Measurements from ENCODE around the gene TSPAN4.

The TSPAN4 gene

GRCh38 chr11:898540-899190 lies 56.0 kb downstream of the TSPAN4 start:
- CTCF ChIA-PET: interaction anchor here (0.6 to 0.9 kb wide), 2 partner anchors 11 to 47 kb away, joined by 4 read pairs; no protein-coding TSS in a partner anchor
- H3K36me3 ChIP-seq (ENCODE audit: control insufficient read depth in 4 of 4, insufficient read depth in 4 of 4, low read length in 3 of 4): peaks cover 0 to 55% (median 38%) of the 10 kb centered on the region in 4 experiments
- H3K27ac ChIP-seq (ENCODE audit: insufficient read depth in 1 of 2, low read depth in 1 of 2, low read length in 2 of 2, poor library complexity in 1 of 2, severe bottlenecking in 2 of 2): no peak overlapping the region
- H3K9me3 ChIP-seq (ENCODE audit: control extremely low read depth in 1 of 5, control insufficient read depth in 4 of 5, insufficient read depth in 2 of 5, low read depth in 1 of 5, low read length in 4 of 5): no peaks in the 10 kb centered on the region
- 92% methylated on average over 19 of the region's 22 CpGs for WGBS (ENCODE audit: insufficient coverage)
- H3K4me1 ChIP-seq (ENCODE audit: control extremely low read depth in 1 of 4, control insufficient read depth in 4 of 4, insufficient read depth in 4 of 4, low read length in 3 of 4): no peaks in the 10 kb centered on the region
- no peaks in the 10 kb centered on the region for H3K27me3 ChIP-seq (replicated peaks in 2 of 5; ENCODE audit: control insufficient read depth in 4 of 5, insufficient read depth in 5 of 5, low read length in 4 of 5)
- DNase-seq: no peak
- no peak overlapping the region for H3K4me3 ChIP-seq (ENCODE audit: control insufficient read depth in 1 of 7, extremely low read depth in 1 of 7, insufficient read depth in 4 of 7, low read depth in 2 of 7, low read length in 6 of 7)
- POLR2A ChIA-PET: no interaction called here

- H3K4me3 ChIP-seq (ENCODE audit: control insufficient read depth in 1 of 7, extremely low read depth in 1 of 7, insufficient read depth in 4 of 7, low read depth in 2 of 7, low read length in 6 of 7): no peak overlapping the region
- H3K9me3 ChIP-seq (ENCODE audit: control extremely low read depth in 1 of 5, control insufficient read depth in 4 of 5, insufficient read depth in 2 of 5, low read depth in 1 of 5, low read length in 4 of 5): no peaks in the 10 kb centered on the region
- no peaks in the 10 kb centered on the region for H3K27me3 ChIP-seq (replicated peaks in 2 of 5; ENCODE audit: control insufficient read depth in 4 of 5, insufficient read depth in 5 of 5, low read length in 4 of 5)
- 97% methylated on average over 11 of the region's 11 CpGs for WGBS (ENCODE audit: insufficient coverage)
- H3K36me3 ChIP-seq (ENCODE audit: control insufficient read depth in 4 of 4, insufficient read depth in 4 of 4, low read length in 3 of 4): peaks cover 6 to 66% (median 46%) of the 10 kb centered on the region in 4 experiments
- POLR2A ChIA-PET: no interaction called here
- DNase-seq: no peak
- no peak overlapping the region for H3K27ac ChIP-seq (ENCODE audit: insufficient read depth in 1 of 2, low read depth in 1 of 2, low read length in 2 of 2, poor library complexity in 1 of 2, severe bottlenecking in 2 of 2)
- no peaks in the 10 kb centered on the region for H3K4me1 ChIP-seq (ENCODE audit: control extremely low read depth in 1 of 4, control insufficient read depth in 4 of 4, insufficient read depth in 4 of 4, low read length in 3 of 4)
- CTCF ChIA-PET: no interaction called here
These were observed 57.1 kb downstream of the TSPAN4 start for GRCh38 chr11:899724-900123.

DNA sequence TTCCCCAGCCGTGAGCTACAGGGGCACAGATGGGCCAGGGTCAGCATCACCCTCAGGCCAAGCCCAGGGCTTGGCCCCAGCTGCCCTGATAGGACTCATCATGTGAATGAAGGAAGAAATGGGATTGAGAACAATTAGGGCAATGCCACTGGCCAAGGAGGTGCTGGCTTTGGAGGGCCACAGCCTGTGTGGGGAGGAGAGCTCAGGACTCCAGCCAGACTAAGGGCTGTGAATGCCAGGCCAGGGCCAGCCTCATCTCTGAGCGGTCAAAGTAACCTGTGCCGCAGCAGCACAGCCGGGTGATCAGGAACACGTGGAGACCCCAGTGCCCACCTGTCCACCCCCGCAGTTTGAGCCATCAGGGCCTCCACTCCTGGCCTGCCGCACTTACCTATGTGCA lies 57.9 kb downstream of the TSPAN4 start:
- Histone ChIP-seq H3K36me3 (ENCODE audit: control insufficient read depth in 4 of 4, insufficient read depth in 4 of 4, low read length in 3 of 4) (peaks cover 6 to 69% (median 47%) of the 10 kb centered on the region in 4 experiments), H3K4me1 (ENCODE audit: control extremely low read depth in 1 of 4, control insufficient read depth in 4 of 4, insufficient read depth in 4 of 4, low read length in 3 of 4) (no peaks in the 10 kb centered on the region), H3K27me3 (replicated peaks in 2 of 5; ENCODE audit: control insufficient read depth in 4 of 5, insufficient read depth in 5 of 5, low read length in 4 of 5) (no peaks in the 10 kb centered on the region), H3K27ac (ENCODE audit: insufficient read depth in 1 of 2, low read depth in 1 of 2, low read length in 2 of 2, poor library complexity in 1 of 2, severe bottlenecking in 2 of 2) (no peak overlapping the region), H3K9me3 (ENCODE audit: control extremely low read depth in 1 of 5, control insufficient read depth in 4 of 5, insufficient read depth in 2 of 5, low read depth in 1 of 5, low read length in 4 of 5) (no peaks in the 10 kb centered on the region), H3K4me3 (ENCODE audit: control insufficient read depth in 1 of 7, extremely low read depth in 1 of 7, insufficient read depth in 4 of 7, low read depth in 2 of 7, low read length in 6 of 7) (no peak overlapping the region)
- DNase-seq: no peak
- ChIA-PET POLR2A (no interaction called here), CTCF (interaction anchor here (0.5 kb wide), 1 partner anchor 66 kb away, joined by 3 read pairs; no protein-coding TSS in a partner anchor)
- WGBS (ENCODE audit: insufficient coverage): 100% methylated on average over 5 of the region's 7 CpGs

DNA sequence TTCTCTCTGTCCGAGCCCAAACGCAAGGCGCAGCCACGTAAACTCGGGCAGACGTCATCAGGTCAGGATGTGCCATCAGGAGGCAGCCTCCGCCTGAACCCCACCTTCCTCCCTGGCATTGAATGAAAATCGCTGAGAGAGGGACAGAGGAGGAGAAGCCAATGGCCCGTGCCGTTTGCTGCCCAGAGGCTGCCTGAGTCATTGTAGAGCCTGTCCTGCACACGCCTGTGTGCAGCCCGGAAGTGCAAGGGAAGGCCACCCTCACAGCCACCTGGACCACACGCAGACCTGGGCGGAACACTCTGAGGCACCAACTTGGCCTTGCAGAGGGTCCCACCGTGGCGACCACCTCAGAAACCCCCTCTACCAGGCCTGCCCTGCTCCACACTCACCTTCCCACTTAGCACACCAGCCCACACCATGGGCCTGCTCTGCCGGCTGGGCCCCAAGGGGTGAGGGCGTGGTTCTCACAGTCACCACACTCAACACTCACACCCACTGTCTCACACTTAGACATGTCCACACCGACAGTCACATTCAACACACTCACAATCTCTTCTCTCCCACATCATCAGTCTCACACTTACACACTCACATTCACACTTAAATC lies 58.9 kb downstream of the TSPAN4 start:
- CTCF ChIA-PET: no interaction called here
- DNase-seq: no peak
- no peak overlapping the region for H3K4me3 ChIP-seq (ENCODE audit: control insufficient read depth in 1 of 7, extremely low read depth in 1 of 7, insufficient read depth in 4 of 7, low read depth in 2 of 7, low read length in 6 of 7)
- no peaks in the 10 kb centered on the region for H3K9me3 ChIP-seq (ENCODE audit: control extremely low read depth in 1 of 5, control insufficient read depth in 4 of 5, insufficient read depth in 2 of 5, low read depth in 1 of 5, low read length in 4 of 5)
- peaks cover 6 to 69% (median 47%) of the 10 kb centered on the region in 4 experiments for H3K36me3 ChIP-seq (ENCODE audit: control insufficient read depth in 4 of 4, insufficient read depth in 4 of 4, low read length in 3 of 4)
- POLR2A ChIA-PET: no interaction called here
- H3K4me1 ChIP-seq (ENCODE audit: control extremely low read depth in 1 of 4, control insufficient read depth in 4 of 4, insufficient read depth in 4 of 4, low read length in 3 of 4): no peaks in the 10 kb centered on the region
- no peaks in the 10 kb centered on the region for H3K27me3 ChIP-seq (replicated peaks in 2 of 5; ENCODE audit: control insufficient read depth in 4 of 5, insufficient read depth in 5 of 5, low read length in 4 of 5)
- 94% methylated on average over 12 of the region's 19 CpGs for WGBS (ENCODE audit: insufficient coverage)
- no peak overlapping the region for H3K27ac ChIP-seq (ENCODE audit: insufficient read depth in 1 of 2, low read depth in 1 of 2, low read length in 2 of 2, poor library complexity in 1 of 2, severe bottlenecking in 2 of 2)

DNA sequence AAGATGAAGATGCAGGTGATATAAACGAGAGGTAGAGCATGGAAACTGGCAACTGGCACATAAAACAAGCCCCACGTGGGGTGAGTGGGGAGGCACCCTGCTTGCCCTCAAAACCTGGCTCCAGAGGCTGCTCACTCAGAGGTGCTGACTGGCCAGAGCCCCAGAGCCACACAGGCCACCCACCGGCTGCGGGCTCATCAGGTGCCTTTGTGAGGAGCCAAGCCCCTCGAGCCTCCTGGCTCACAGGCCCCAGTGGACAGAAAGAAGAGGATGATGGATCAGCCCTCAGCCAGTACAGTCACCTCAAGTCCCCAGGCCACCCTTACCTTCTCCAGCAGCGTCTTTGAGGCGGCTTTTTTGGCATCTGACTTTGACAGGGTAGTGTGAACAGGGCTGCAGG lies 61.7 kb downstream of the TSPAN4 start:
- WGBS (ENCODE audit: insufficient coverage): 97% methylated on average over 7 of the region's 7 CpGs
- Histone ChIP-seq H3K27ac (ENCODE audit: insufficient read depth in 1 of 2, low read depth in 1 of 2, low read length in 2 of 2, poor library complexity in 1 of 2, severe bottlenecking in 2 of 2) (no peak overlapping the region), H3K27me3 (replicated peaks in 2 of 5; ENCODE audit: control insufficient read depth in 4 of 5, insufficient read depth in 5 of 5, low read length in 4 of 5) (no peaks in the 10 kb centered on the region), H3K9me3 (ENCODE audit: control extremely low read depth in 1 of 5, control insufficient read depth in 4 of 5, insufficient read depth in 2 of 5, low read depth in 1 of 5, low read length in 4 of 5) (no peaks in the 10 kb centered on the region), H3K36me3 (ENCODE audit: control insufficient read depth in 4 of 4, insufficient read depth in 4 of 4, low read length in 3 of 4) (peaks cover 8 to 69% (median 42%) of the 10 kb centered on the region in 4 experiments), H3K4me1 (ENCODE audit: control extremely low read depth in 1 of 4, control insufficient read depth in 4 of 4, insufficient read depth in 4 of 4, low read length in 3 of 4) (peaks cover 0 to 2% (median under 1%) of the 10 kb centered on the region in 4 experiments), H3K4me3 (ENCODE audit: control insufficient read depth in 1 of 7, extremely low read depth in 1 of 7, insufficient read depth in 4 of 7, low read depth in 2 of 7, low read length in 6 of 7) (no peak overlapping the region)
- no peak for DNase-seq
- CTCF ChIA-PET: interaction anchor here (0.6 kb wide), 1 partner anchor 83 kb away, joined by 3 read pairs; no protein-coding TSS in a partner anchor
- POLR2A ChIA-PET: no interaction called here

DNA sequence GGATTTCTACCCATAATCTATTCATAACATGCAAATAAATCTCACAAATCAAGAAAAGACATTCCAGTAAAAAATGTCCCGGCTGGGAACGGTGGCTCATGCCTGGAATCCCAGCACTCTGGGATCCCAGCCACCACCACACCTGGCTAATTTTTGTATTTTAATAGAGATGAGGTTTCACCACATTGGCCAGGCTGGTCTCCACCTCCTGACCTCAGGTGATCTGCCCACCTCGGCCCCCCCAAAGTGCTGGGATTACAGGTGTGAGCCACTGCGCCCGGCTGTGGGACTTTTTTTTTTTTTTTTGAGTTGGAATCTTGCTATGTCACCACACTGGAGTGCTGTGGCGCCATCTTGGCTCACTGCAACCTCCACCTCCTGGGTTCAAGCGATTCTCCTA lies 63.3 kb downstream of the TSPAN4 start:
- DNase-seq: no peak
- Histone ChIP-seq H3K27ac (ENCODE audit: insufficient read depth in 1 of 2, low read depth in 1 of 2, low read length in 2 of 2, poor library complexity in 1 of 2, severe bottlenecking in 2 of 2) (no peak overlapping the region), H3K4me1 (ENCODE audit: control extremely low read depth in 1 of 4, control insufficient read depth in 4 of 4, insufficient read depth in 4 of 4, low read length in 3 of 4) (peaks cover 0 to 11% (median 10%) of the 10 kb centered on the region in 4 experiments), H3K36me3 (ENCODE audit: control insufficient read depth in 4 of 4, insufficient read depth in 4 of 4, low read length in 3 of 4) (peaks cover 8 to 53% (median 29%) of the 10 kb centered on the region in 4 experiments), H3K9me3 (ENCODE audit: control extremely low read depth in 1 of 5, control insufficient read depth in 4 of 5, insufficient read depth in 2 of 5, low read depth in 1 of 5, low read length in 4 of 5) (no peaks in the 10 kb centered on the region), H3K27me3 (replicated peaks in 2 of 5; ENCODE audit: control insufficient read depth in 4 of 5, insufficient read depth in 5 of 5, low read length in 4 of 5) (no peaks in the 10 kb centered on the region), H3K4me3 (ENCODE audit: control insufficient read depth in 1 of 7, extremely low read depth in 1 of 7, insufficient read depth in 4 of 7, low read depth in 2 of 7, low read length in 6 of 7) (no peak overlapping the region)
- ChIA-PET CTCF (interaction anchor here (0.9 to 1.2 kb wide), 2 partner anchors 9 to 19 kb away, joined by 3 to 4 read pairs; no protein-coding TSS in a partner anchor), POLR2A (no interaction called here)
- no CpG with 5 or more reads among the region's 7 CpGs for WGBS (ENCODE audit: insufficient coverage)

DNA sequence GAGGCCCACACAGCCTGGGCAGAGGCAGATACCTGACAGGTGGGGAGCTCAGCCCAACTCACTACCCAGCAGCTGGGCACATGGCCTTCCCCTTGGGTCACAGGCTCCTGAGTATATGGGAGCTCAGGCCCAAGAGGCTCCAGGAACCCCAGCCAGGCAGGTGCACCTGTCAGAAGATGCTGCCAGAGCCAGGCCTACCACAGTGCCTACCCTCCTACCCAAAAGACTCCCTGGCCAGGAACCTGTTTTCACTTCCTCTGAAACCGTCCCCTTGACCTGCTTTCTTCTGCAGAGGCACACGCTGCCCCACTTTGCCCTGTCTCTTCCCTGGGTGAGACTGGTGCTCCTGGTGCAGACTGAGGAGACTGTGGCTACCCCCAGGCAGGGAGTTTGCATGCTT lies 65.0 kb downstream of the TSPAN4 start:
- no peak for DNase-seq
- Histone ChIP-seq H3K4me1 (ENCODE audit: control extremely low read depth in 1 of 4, control insufficient read depth in 4 of 4, insufficient read depth in 4 of 4, low read length in 3 of 4) (peaks cover 0 to 23% (median 19%) of the 10 kb centered on the region in 4 experiments), H3K27me3 (replicated peaks in 2 of 5; ENCODE audit: control insufficient read depth in 4 of 5, insufficient read depth in 5 of 5, low read length in 4 of 5) (no peaks in the 10 kb centered on the region), H3K9me3 (ENCODE audit: control extremely low read depth in 1 of 5, control insufficient read depth in 4 of 5, insufficient read depth in 2 of 5, low read depth in 1 of 5, low read length in 4 of 5) (no peaks in the 10 kb centered on the region), H3K36me3 (ENCODE audit: control insufficient read depth in 4 of 4, insufficient read depth in 4 of 4, low read length in 3 of 4) (peaks cover 6 to 36% (median 17%) of the 10 kb centered on the region in 4 experiments), H3K27ac (ENCODE audit: insufficient read depth in 1 of 2, low read depth in 1 of 2, low read length in 2 of 2, poor library complexity in 1 of 2, severe bottlenecking in 2 of 2) (no peak overlapping the region), H3K4me3 (ENCODE audit: control insufficient read depth in 1 of 7, extremely low read depth in 1 of 7, insufficient read depth in 4 of 7, low read depth in 2 of 7, low read length in 6 of 7) (no peak overlapping the region)
- ChIA-PET POLR2A (interaction anchor here (0.7 kb wide), 1 partner anchor 62 kb away, joined by 10 read pairs; no protein-coding TSS in a partner anchor), CTCF (no interaction called here)
- WGBS (ENCODE audit: insufficient coverage): 100% methylated on average over 2 of the region's 2 CpGs
